Heart left ventricle (tissue), 16 donors: ENCODE results near the gene TICRR. TPM values are rescaled to one million over a fixed set of nuclear protein-coding genes. Genes with fewer than 3 reads are reported as not detected.

ENCODE experiments used
- ATAC-seq, 4 donors: fragments of 200-7000 bp; cut with Tn5 transposase; one replicate each; pipeline ENCODE4 v1.9.1; 2020 to 2022; ENCODE audit warnings: moderate library complexity in 4 of 4, mild to moderate bottlenecking in 3 of 4, moderate number of reproducible peaks in 1 of 4
- DNase-seq, 5 donors: peaks; one replicate each; pipeline ENCODE4 v3.0.0-alpha.2; 2020
- H3K27ac ChIP-seq, 12 donors: fragments of 200-600 bp; sonication (generic) in 4 of 12; one replicate each; pipeline versions ENCODE4 v1.5.0 to v1.8.0; 2016 to 2022; ENCODE audit warnings: mild to moderate bottlenecking in 2 of 12
- H3K27me3 ChIP-seq, 9 donors: fragments of 200-600 bp; sonication (generic) in 2 of 9; one replicate each; pipeline versions ENCODE4 v1.5.1 to v1.8.0; 2016 to 2022; ENCODE audit warnings: mild to moderate bottlenecking in 3 of 9
- H3K36me3 ChIP-seq, 9 donors: fragments of 200-600 bp; sonication (generic) in 2 of 9; one replicate each; pipeline versions ENCODE4 v1.5.0 to v1.8.0; 2018 to 2022; ENCODE audit warnings: mild to moderate bottlenecking in 2 of 9
- H3K4me1 ChIP-seq, 12 donors: fragments of 200-600 bp; sonication (generic) in 4 of 12; one replicate each; pipeline versions ENCODE4 v1.5.0 to v1.8.0; 2016 to 2022; ENCODE audit warnings: mild to moderate bottlenecking in 3 of 12
- H3K4me3 ChIP-seq, 12 donors: fragments of 200-600 bp; sonication (generic) in 4 of 12; one replicate each; pipeline versions ENCODE4 v1.5.0 to v1.8.0; 2017 to 2022; ENCODE audit warnings: mild to moderate bottlenecking in 9 of 12, moderate library complexity in 4 of 12
- H3K9me3 ChIP-seq, 12 donors: fragments of 200-600 bp; sonication (generic) in 4 of 12; one replicate each; pipeline versions ENCODE4 v1.5.0 to v1.8.0; 2016 to 2022; ENCODE audit warnings: mild to moderate bottlenecking in 1 of 12
- CTCF ChIP-seq, 12 donors: fragments of 200-600 bp; sonication (generic) in 4 of 12; IDR thresholded peaks; one replicate each; pipeline versions ENCODE4 v1.5.0 to v1.8.0; 2018 to 2022; ENCODE audit warnings: antibody characterized with exemption in 12 of 12, mild to moderate bottlenecking in 5 of 12
- POLR2A ChIP-seq, 2 donors: fragments of 450-650 bp; IDR thresholded peaks; one replicate each; pipeline ENCODE4 v1.6.1; 2017; ENCODE audit warnings: antibody characterized with exemption in 2 of 2, mild to moderate bottlenecking in 2 of 2, moderate library complexity in 2 of 2
- WGBS, 4 donors: extraction: QIAGEN DNeasy Blood & Tissue Kit in 2 of 4; methylation state at CpG; one replicate each; pipeline versions ENCODE4 v1.1.5 to v1.1.7; 2013 to 2018; 5-methylcytosine and 5-hydroxymethylcytosine counted together
- intact Hi-C, 10 donors: fragments of 100-400 bp; cut with DNase I; formaldehyde crosslinking; loops; one replicate each; pipeline versions ENCODE4 v1.11.1 to v1.14.2; 2022
- polyA plus RNA-seq, 2 donors: library from polyadenylated mRNA; stranded (reverse); fragments of 200-250 nt; gene quantifications; one replicate each; pipeline ENCODE4 v1.2.3, GENCODE V29; 2013
- total RNA-seq, 9 donors: library from RNA; depleted of rRNA in 2 of 9; stranded (reverse); fragments of >200 nt in 2 of 9; fragmentation: NEBNext Ultra II Directional in 3 of 9; extraction: Animal tissue kit (Norgen Biotek cat#: 25700) in 3 of 9; gene quantifications; one replicate each; pipeline versions ENCODE4 v1.1.0 to v1.2.4, GENCODE V29; 2016 to 2023
- donor health status: ischemic (EF 13 %, LVEDD 7.1; RV severe dilation, severe dysfunction).
- donor health status: healthy with polysubstance abuse.
- donor health status: DM: no; HTN: yes; CAD: no.
- donor health status: DM: no; HTN: no; CAD: no.
- donor health status: ischemic (EF 25% LVEDD 6.9; RV normal size, moderate dysfunction).
- donor health status: ischemic (EF 25% LVEDD 5.7; RV mildly dilated, moderate dysfunction).
- donor health status: healthy.
- donor health status: DM: yes; HTN: yes; CAD: no.
- donor health status: ischemic (EF 35%, LVEDD 5.7; RV mildly dilated, moderate dysfunction).
- donor health status: nonischemic (EF 11% LVEDD 7.7; RV severe dilation, severe dysfunction).
- donor health status: DM: yes; HTN: yes; CAD: no.
- donor health status: PGD.
- donor health status: ischemic (EF 29% LVEDD 5.4; RV normal size, mild dysfunction).
- donor health status: nonischemic (EF 23%, LVEDD 6.1; RV moderate dilation, normal function).

Gene TICRR
- total and polyA plus RNA-seq, 11 donors = 0.04 to 1.4 (median 0.08) TPM; not detected in 4

DNA sequence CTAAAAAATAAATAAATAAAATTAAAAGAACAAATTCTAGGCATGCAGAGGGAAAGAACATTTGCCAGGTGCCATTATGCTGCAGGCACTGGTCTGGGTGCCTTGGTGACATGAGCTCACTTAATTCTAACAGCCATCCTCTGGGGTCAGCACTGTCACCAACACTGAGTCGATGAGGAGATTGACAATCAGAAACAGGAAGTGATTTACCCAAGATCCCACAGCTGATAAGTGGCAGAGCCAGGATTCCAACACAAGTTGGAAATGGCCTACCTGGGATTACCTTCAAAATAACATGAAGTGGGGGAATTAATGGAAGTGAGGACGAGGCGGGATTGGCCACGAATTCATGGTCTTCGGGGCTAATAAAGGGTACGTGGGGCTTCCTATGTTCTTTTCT is 100.3 kb downstream of the TICRR start:
- Histone ChIP-seq H3K4me1 (peaks cover 0 to 11% (median 8%) of the 10 kb centered on the region in 12 donors), H3K9me3 (no peaks in the 10 kb centered on the region), H3K4me3 (no peak overlapping the region), H3K27me3 (no peaks in the 10 kb centered on the region), H3K27ac (no peak overlapping the region), H3K36me3 (no peaks in the 10 kb centered on the region)
- 69 to 85% (median 79%) methylated on average over 6 of the region's 6 CpGs for WGBS, 4 donors
- DNase-seq = no peak
- ATAC-seq = no peak
- TF ChIP-seq POLR2A (IDR thresholded peaks at IDR 0.05) (no peak), CTCF (IDR thresholded peaks at IDR 0.05) (no peak)
- intact Hi-C loops = no loop called here

DNA sequence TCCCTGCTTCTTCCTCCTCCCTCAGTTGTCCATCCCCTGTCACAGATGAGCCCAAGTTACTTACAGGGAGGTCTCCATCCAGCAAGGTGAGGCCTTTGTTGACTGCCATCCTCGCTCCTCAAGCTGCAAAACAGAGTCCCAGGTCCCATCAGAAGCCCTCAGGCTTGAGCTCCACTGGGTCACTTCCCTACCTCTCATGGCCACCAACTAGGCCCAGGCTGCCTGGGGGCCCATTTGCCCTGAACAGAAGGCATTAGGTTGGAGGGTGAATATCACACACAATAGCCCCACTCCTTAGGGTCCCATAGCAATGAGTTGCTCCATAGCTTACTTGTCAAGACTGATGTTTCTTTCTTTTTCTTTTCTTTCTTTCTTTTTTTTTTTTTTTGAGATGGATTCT is 102.1 kb downstream of the TICRR start:
- no peaks in the 10 kb centered on the region for H3K9me3 ChIP-seq
- intact Hi-C loops = no loop called here
- ATAC-seq (no peak), DNase-seq (no peak)
- no peaks in the 10 kb centered on the region for H3K36me3 ChIP-seq
- no peak overlapping the region for H3K4me3 ChIP-seq
- TF ChIP-seq POLR2A (IDR thresholded peaks at IDR 0.05) (no peak), CTCF (IDR thresholded peaks at IDR 0.05) (no peak)
- peaks cover 0 to 20% (median 12%) of the 10 kb centered on the region in 12 donors for H3K4me1 ChIP-seq
- H3K27ac ChIP-seq = no peak overlapping the region
- 95 to 100% (median 99%) methylated on average over 1 of the region's 1 CpG for WGBS, 4 donors
- no peaks in the 10 kb centered on the region for H3K27me3 ChIP-seq

Other genes with a start within 250 kb of the TICRR start
- 10 to 100 TPM; 32.1 to 79.8 (median 38.4) TPM for gene POLG, start 240.6 kb upstream of the TICRR start, total RNA-seq
- 10 to 100 TPM; 32.6 to 51.5 TPM for gene POLG, start 240.6 kb upstream of the TICRR start, polyA plus RNA-seq
- 1 to 10 TPM in 1 of 9 donors, under 1 TPM in 4, not detected in 4; 0.20 to 2.9 (median 0.76) TPM for gene RHCG, start 78.9 kb upstream of the TICRR start, total RNA-seq
- 1 to 10 TPM in 1 of 2 donors, under 1 TPM in 1; 0.23 to 2.6 TPM for gene RHCG, start 78.9 kb upstream of the TICRR start, polyA plus RNA-seq
- 1 to 10 TPM; 2.7 to 9.2 (median 3.5) TPM for gene KIF7, start 80.0 kb downstream of the TICRR start, total RNA-seq
- 1 to 10 TPM; 1.3 to 3.0 TPM for gene KIF7, start 80.0 kb downstream of the TICRR start, polyA plus RNA-seq
- 100 to 1,000 TPM in 1 of 9 donors, 10 to 100 TPM in 2, 1 to 10 TPM in 4, under 1 TPM in 2; 0.28 to 143 (median 3.3) TPM for gene PLIN1, start 103.9 kb downstream of the TICRR start, total RNA-seq
- gene PLIN1, start 103.9 kb downstream of the TICRR start, polyA plus RNA-seq = 10 to 100 TPM in 1 of 2 donors, 1 to 10 TPM in 1; 6.5 to 11.8 TPM
- gene PEX11A, start 115.3 kb downstream of the TICRR start, total RNA-seq = 10 to 100 TPM in 6 of 9 donors, 1 to 10 TPM in 3; 7.0 to 23.0 (median 10.7) TPM
- 10 to 100 TPM in 1 of 2 donors, 1 to 10 TPM in 1; 5.9 to 11.0 TPM for gene PEX11A, start 115.3 kb downstream of the TICRR start, polyA plus RNA-seq
- gene WDR93, start 115.3 kb downstream of the TICRR start, total RNA-seq = under 1 TPM in 1 of 9 donors, not detected in 8; 0.21 TPM
- gene WDR93, start 115.3 kb downstream of the TICRR start, polyA plus RNA-seq = under 1 TPM in 1 of 2 donors, not detected in 1; 0.10 TPM
- 1 to 10 TPM; 1.3 to 6.9 (median 5.1) TPM for gene MESP1, start 175.8 kb downstream of the TICRR start, total RNA-seq
- gene MESP1, start 175.8 kb downstream of the TICRR start, polyA plus RNA-seq = 1 to 10 TPM in 1 of 2 donors, under 1 TPM in 1; 0.43 to 6.9 TPM
- gene MESP2, start 200.9 kb downstream of the TICRR start, total RNA-seq = under 1 TPM in 3 of 9 donors, not detected in 6; 0.16 to 0.64 (median 0.52) TPM
- gene MESP2, start 200.9 kb downstream of the TICRR start, polyA plus RNA-seq = under 1 TPM in 1 of 2 donors, not detected in 1; 0.65 TPM
- gene ANPEP, start 239.4 kb downstream of the TICRR start, total RNA-seq = 10 to 100 TPM in 3 of 9 donors, 1 to 10 TPM in 6; 1.1 to 37.6 (median 6.7) TPM
- 1 to 10 TPM; 4.6 to 9.2 TPM for gene ANPEP, start 239.4 kb downstream of the TICRR start, polyA plus RNA-seq